IPS DF 6.9 (cell line): Measurements from ENCODE around the gene SHANK3.

Source experiments
- DNase-seq: peaks from one replicate; pipeline ENCODE4 v3.0.0-alpha.2; 2013; ENCODE audit warnings: low read depth, low spot score
- H3K27ac ChIP-seq: one replicate; pipeline ENCODE4 v1.5.1; 2013; ENCODE audit warnings: low read length, control low read depth
- H3K27me3 ChIP-seq: 2 replicates; pipeline ENCODE4 v1.6.1; 2013; ENCODE audit warnings: mild to moderate bottlenecking, low read length; ENCODE audit not compliant: control insufficient read depth, insufficient read depth
- H3K36me3 ChIP-seq: 2 replicates; pipeline ENCODE4 v1.6.1; 2013; ENCODE audit warnings: low read length; ENCODE audit not compliant: control insufficient read depth, insufficient read depth
- H3K4me1 ChIP-seq: 2 replicates; pipeline ENCODE4 v1.6.1; 2013; ENCODE audit warnings: low read length; ENCODE audit not compliant: control insufficient read depth, insufficient read depth
- H3K4me3 ChIP-seq: 2 replicates; pipeline ENCODE4 v1.5.1; 2013; ENCODE audit warnings: mild to moderate bottlenecking, low read length
- H3K9me3 ChIP-seq: 2 replicates; pipeline ENCODE4 v1.6.1; 2013; ENCODE audit warnings: low read length, inconsistent platforms; ENCODE audit not compliant: control insufficient read depth, insufficient read depth
- WGBS: extraction: QIAGEN DNeasy Blood & Tissue Kit; methylation state at CpG from one replicate; pipeline ENCODE4 v1.1.7; 2013; ENCODE audit warnings: mixed read lengths, missing lambda C conversion rate; ENCODE audit not compliant: insufficient read length, insufficient coverage; 5-methylcytosine and 5-hydroxymethylcytosine counted together

SHANK3 gene

GRCh38 chr22:50700387-50701075, 27.9 kb downstream of the SHANK3 start:
- no CpG with 5 or more reads among the region's 19 CpGs for WGBS
- H3K9me3 ChIP-seq, result no peaks in the 10 kb centered on the region
- H3K4me3 ChIP-seq, result no peak overlapping the region
- DNase-seq, result no peak
- no peaks in the 10 kb centered on the region for H3K36me3 ChIP-seq
- H3K4me1 ChIP-seq, result 0 out of 2 replicates have a peak, but pooled peaks cover 1% of the 10 kb centered on the region
- H3K27ac ChIP-seq, result no peak overlapping the region
- peaks cover 5% of the 10 kb centered on the region for H3K27me3 ChIP-seq

DNA sequence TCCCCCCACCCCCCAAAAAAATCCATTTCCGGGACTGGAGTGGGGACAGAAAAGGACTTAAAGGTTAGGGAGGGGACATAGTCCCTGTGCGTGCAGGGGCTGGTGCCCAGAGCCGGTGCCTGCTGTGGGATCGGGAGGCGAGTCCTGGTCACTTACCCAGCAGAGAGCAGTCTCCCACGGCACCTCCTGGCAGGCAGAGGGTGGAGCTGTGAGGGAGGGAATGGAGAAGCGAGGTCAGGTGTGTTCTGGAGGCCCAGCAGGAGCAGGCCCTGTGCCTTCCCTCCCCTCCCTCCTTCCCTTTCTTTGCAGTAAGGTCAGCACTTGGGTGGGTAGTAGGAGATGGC, 28.4 kb downstream of the SHANK3 start:
- Histone ChIP-seq H3K27me3 (peaks cover 5% of the 10 kb centered on the region), H3K4me3 (no peak overlapping the region), H3K27ac (no peak overlapping the region), H3K36me3 (no peaks in the 10 kb centered on the region), H3K9me3 (no peaks in the 10 kb centered on the region), H3K4me1 (0 out of 2 replicates have a peak, but pooled peaks cover 1% of the 10 kb centered on the region)
- no peak for DNase-seq
- WGBS, result no CpG with 5 or more reads among the region's 7 CpGs

DNA sequence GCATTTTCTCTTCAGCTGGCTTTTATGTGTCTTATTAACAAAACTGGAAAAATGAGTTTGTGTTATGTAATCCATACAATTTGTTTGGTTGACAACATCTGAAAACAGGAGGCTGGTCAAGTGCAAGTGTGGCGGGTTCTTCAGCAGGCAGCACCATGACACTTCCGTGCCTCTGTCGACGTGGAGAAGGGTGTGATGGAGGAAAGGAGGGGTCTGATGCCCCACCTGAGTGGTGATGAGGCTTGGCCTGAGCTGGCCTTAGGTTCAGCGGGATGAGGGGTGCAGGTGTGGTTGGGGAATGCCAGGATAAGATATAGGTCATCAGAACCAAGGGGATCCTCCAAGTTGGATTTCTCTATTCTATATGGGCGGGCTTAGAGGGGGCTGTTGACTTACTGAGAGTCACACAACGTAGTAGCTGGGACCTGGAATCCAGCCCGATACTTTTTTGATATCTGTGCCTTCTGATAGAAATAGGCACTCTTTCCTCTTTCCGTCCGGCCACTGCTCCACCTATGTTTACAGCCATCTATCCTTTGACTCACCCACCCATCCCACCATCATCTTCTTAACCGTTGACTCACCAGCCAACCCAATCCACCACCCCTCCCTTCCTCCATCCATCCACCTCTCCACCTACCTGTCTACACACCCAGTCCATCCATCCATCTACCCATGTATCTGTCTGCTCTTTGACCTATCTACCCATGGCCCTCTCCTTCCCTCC, 29.0 kb downstream of the SHANK3 start:
- Histone ChIP-seq H3K36me3 (no peaks in the 10 kb centered on the region), H3K27ac (no peak overlapping the region), H3K9me3 (no peaks in the 10 kb centered on the region), H3K4me3 (no peak overlapping the region), H3K4me1 (0 out of 2 replicates have a peak, but pooled peaks cover 1% of the 10 kb centered on the region), H3K27me3 (peaks cover 5% of the 10 kb centered on the region)
- no peak for DNase-seq
- 100% methylated on average over 1 of the region's 11 CpGs for WGBS

- Histone ChIP-seq H3K4me3 (no peak overlapping the region), H3K27ac (no peak overlapping the region), H3K36me3 (no peaks in the 10 kb centered on the region), H3K9me3 (no peaks in the 10 kb centered on the region), H3K4me1 (0 out of 2 replicates have a peak, but pooled peaks cover 1% of the 10 kb centered on the region), H3K27me3 (peaks cover 5% of the 10 kb centered on the region)
- no CpG with 5 or more reads among the region's 7 CpGs for WGBS
- no peak for DNase-seq
These were observed 29.6 kb downstream of the SHANK3 start for GRCh38 chr22:50702261-50702671.

GRCh38 chr22:50702821-50703725, 30.4 kb downstream of the SHANK3 start:
- Histone ChIP-seq H3K27me3 (peaks cover under 1% of the 10 kb centered on the region), H3K36me3 (no peaks in the 10 kb centered on the region), H3K4me1 (0 out of 2 replicates have a peak, but pooled peaks cover 1% of the 10 kb centered on the region), H3K9me3 (no peaks in the 10 kb centered on the region), H3K27ac (no peak overlapping the region), H3K4me3 (no peak overlapping the region)
- no CpG with 5 or more reads among the region's 20 CpGs for WGBS
- DNase-seq, result no peak

- WGBS, result no CpG with 5 or more reads among the region's 36 CpGs
- no peak overlapping the region for H3K4me3 ChIP-seq
- H3K36me3 ChIP-seq, result no peaks in the 10 kb centered on the region
- no peaks in the 10 kb centered on the region for H3K9me3 ChIP-seq
- no peak for DNase-seq
- H3K4me1 ChIP-seq, result 0 out of 2 replicates have a peak, but pooled peaks cover 1% of the 10 kb centered on the region
- no peaks in the 10 kb centered on the region; the same call in 1 of the 2 replicates for H3K27me3 ChIP-seq
- H3K27ac ChIP-seq, result no peak overlapping the region
These were observed 31.3 kb downstream of the SHANK3 start for GRCh38 chr22:50703726-50704509.

GRCh38 chr22:50704510-50705218, 32.0 kb downstream of the SHANK3 start:
- H3K4me3 ChIP-seq, result no peak overlapping the region
- no CpG with 5 or more reads among the region's 37 CpGs for WGBS
- no peaks in the 10 kb centered on the region for H3K27me3 ChIP-seq
- H3K9me3 ChIP-seq, result no peaks in the 10 kb centered on the region
- 0 out of 2 replicates have a peak, but pooled peaks cover 1% of the 10 kb centered on the region for H3K4me1 ChIP-seq
- no peak overlapping the region for H3K27ac ChIP-seq
- H3K36me3 ChIP-seq, result no peaks in the 10 kb centered on the region
- no peak for DNase-seq

DNA sequence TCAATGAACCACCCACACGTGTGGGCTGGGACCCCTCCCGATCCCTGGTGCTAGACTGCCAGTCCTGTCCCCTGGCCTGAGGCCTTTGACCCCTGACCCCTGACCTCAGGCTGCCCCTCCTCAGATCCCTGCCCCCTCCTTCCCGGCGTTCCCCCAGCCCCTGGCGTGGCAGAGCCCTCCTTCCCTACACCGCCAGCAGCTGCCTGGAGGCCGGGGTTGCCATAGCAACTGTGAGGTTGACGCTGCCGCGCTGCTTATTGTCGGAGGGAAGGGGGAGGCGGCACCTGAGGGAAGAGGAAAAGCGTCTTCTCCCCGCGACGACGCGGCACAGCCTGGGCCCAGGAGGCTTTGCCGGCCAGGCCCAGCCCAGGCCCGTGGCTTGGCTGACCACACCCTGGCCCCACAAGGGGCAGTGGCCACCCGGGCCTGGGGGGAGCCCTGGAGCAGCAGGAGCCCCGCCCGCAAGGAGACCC, 32.6 kb downstream of the SHANK3 start:
- Histone ChIP-seq H3K27me3 (no peaks in the 10 kb centered on the region), H3K36me3 (no peaks in the 10 kb centered on the region), H3K4me3 (peak overlapping the region; percentile 9; the same call in 1 of the 2 replicates), H3K4me1 (0 out of 2 replicates have a peak, but pooled peaks cover 1% of the 10 kb centered on the region), H3K27ac (no peak overlapping the region), H3K9me3 (no peaks in the 10 kb centered on the region)
- DNase-seq, result peak; percentile 54
- WGBS, result no CpG with 5 or more reads among the region's 23 CpGs

DNA sequence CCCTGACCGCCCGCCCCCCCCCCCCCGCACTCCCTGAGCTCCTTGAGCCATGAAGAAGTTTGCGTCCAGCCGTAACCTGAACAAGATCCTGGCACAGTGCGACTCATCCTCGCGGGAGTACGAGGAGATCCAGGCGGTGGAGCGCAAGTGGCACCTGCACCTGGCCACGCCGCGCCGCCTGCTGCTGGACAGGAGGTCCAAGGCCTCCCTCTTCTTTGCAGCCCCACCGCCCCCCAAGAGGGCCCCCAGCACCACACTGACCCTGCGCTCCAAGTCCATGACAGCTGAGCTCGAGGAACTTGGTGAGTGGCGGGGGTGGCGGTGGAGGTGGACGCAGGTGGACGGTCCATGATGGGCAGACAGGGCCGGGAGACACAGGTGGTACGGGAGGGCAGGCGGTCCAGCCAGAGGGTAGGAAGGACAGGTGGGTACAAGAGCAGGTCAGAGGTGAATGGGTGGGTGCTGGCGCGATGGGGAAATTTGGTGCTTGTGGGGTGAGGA, 33.3 kb downstream of the SHANK3 start:
- WGBS, result no CpG with 5 or more reads among the region's 27 CpGs
- no peaks in the 10 kb centered on the region for H3K36me3 ChIP-seq

More for the DNA sequence above, 33.3 kb downstream of the SHANK3 start:
- H3K4me3 ChIP-seq, result no peak overlapping the region
- H3K27me3 ChIP-seq, result no peaks in the 10 kb centered on the region
- H3K9me3 ChIP-seq, result no peaks in the 10 kb centered on the region
- H3K27ac ChIP-seq, result no peak overlapping the region
- H3K4me1 ChIP-seq, result 0 out of 2 replicates have a peak, but pooled peaks cover 1% of the 10 kb centered on the region
- DNase-seq, result no peak
